H7 (cell line): ENCODE results near the gene ZNF83. TPM values are rescaled to one million over a fixed set of nuclear protein-coding genes. Genes with fewer than 3 reads are reported as not detected.
"Not testable (repeated sequence)": the region's sequence is repeated elsewhere in the genome, so short reads cannot be mapped to it uniquely, and the experiment has no call there.

Experiments used
- DNase-seq: peaks from one replicate; pipeline ENCODE4 v3.0.0; 2012
- H3K27me3 ChIP-seq: 2 replicates; pipeline ENCODE4 v1.6.0; 2011; ENCODE audit warnings: mild to moderate bottlenecking, low read length; ENCODE audit not compliant: control insufficient read depth, insufficient read depth
- H3K36me3 ChIP-seq: replicated peaks from 2 replicates; pipeline ENCODE4 v1.5.1; 2011; ENCODE audit warnings: low read length; ENCODE audit not compliant: control insufficient read depth, insufficient read depth
- H3K4me3 ChIP-seq: 2 replicates; pipeline ENCODE4 v1.5.1; 2011; ENCODE audit warnings: low read depth, mild to moderate bottlenecking, control low read depth, low read length, moderate library complexity; ENCODE audit not compliant: insufficient read depth
- total RNA-seq: library from RNA; depleted of rRNA; stranded (reverse); fragments of >200 nt; shearing (Covaris generic); gene quantifications from 2 replicates; pipeline ENCODE4 v1.2.3, GENCODE V29; 2014

The ZNF83 gene
- total RNA-seq, 1 experiment from 2014 or later, result 16.5 TPM

- DNase-seq, result no peak
- Histone ChIP-seq H3K4me3 (no peak overlapping the region), H3K27me3 (no peaks in the 10 kb centered on the region), H3K36me3 (no peaks in the 10 kb centered on the region; the same call in 1 of the 2 replicates)
Observed at GRCh38 chr19:52613299-52613906, 24.8 kb downstream of the ZNF83 start.

- H3K4me3 ChIP-seq, result no peak overlapping the region
- no peaks in the 10 kb centered on the region for H3K36me3 ChIP-seq
- peaks cover 3% of the 10 kb centered on the region for H3K27me3 ChIP-seq
- no peak for DNase-seq
Observed at GRCh38 chr19:52603558-52604207, 34.5 kb downstream of the ZNF83 start.

- H3K4me3 ChIP-seq, result no peak overlapping the region
- DNase-seq, result no peak
- peaks cover 3% of the 10 kb centered on the region for H3K27me3 ChIP-seq
Observed at GRCh38 chr19:52602941-52603340, 35.2 kb downstream of the ZNF83 start.

GRCh38 chr19:52601974-52602366 is 36.2 kb downstream of the ZNF83 start:
- not testable (repeated sequence) for H3K27me3 ChIP-seq, H3K36me3 ChIP-seq
- H3K4me3 ChIP-seq, result peak overlapping the region; percentile 62
- peak; percentile 47 for DNase-seq

More at GRCh38 chr19:52602941-52603340, 35.2 kb downstream of the ZNF83 start:
- H3K36me3 ChIP-seq, result no peaks in the 10 kb centered on the region

- H3K27me3 ChIP-seq, result peaks cover 3% of the 10 kb centered on the region
- DNase-seq, result peak; percentile 96
- peak overlapping the region; percentile 62 for H3K4me3 ChIP-seq
Observed at GRCh38 chr19:52601025-52601973, 36.9 kb downstream of the ZNF83 start.

GRCh38 chr19:52600639-52601024 is 37.5 kb downstream of the ZNF83 start:
- Histone ChIP-seq H3K36me3 (peaks cover 4% of the 10 kb centered on the region), H3K27me3 (peaks cover 3% of the 10 kb centered on the region), H3K4me3 (peak overlapping the region; percentile 62)
- no peak for DNase-seq

More at GRCh38 chr19:52601025-52601973, 36.9 kb downstream of the ZNF83 start:
- H3K36me3 ChIP-seq, result peaks cover 4% of the 10 kb centered on the region

GRCh38 chr19:52599241-52599640 is 38.9 kb downstream of the ZNF83 start:
- DNase-seq, result no peak
- Histone ChIP-seq H3K4me3 (no peak overlapping the region), H3K36me3 (peaks cover 4% of the 10 kb centered on the region), H3K27me3 (peaks cover 3% of the 10 kb centered on the region)

- DNase-seq, H3K4me3 ChIP-seq, H3K36me3 ChIP-seq, H3K27me3 ChIP-seq: not testable (repeated sequence)
Observed at GRCh38 chr19:52593441-52593840, 44.7 kb downstream of the ZNF83 start.

- Histone ChIP-seq H3K36me3 (peaks cover 4% of the 10 kb centered on the region), H3K27me3 (no peaks in the 10 kb centered on the region), H3K4me3 (no peak overlapping the region)
- no peak for DNase-seq
Observed at GRCh38 chr19:52592301-52592700, 45.9 kb downstream of the ZNF83 start.

GRCh38 chr19:52590728-52591127 is 47.4 kb downstream of the ZNF83 start:
- no peak for DNase-seq
- Histone ChIP-seq H3K27me3 (no peaks in the 10 kb centered on the region), H3K4me3 (no peak overlapping the region), H3K36me3 (no peaks in the 10 kb centered on the region; the same call in 1 of the 2 replicates)

GRCh38 chr19:52585604-52586003 is 52.6 kb downstream of the ZNF83 start:
- no peaks in the 10 kb centered on the region for H3K27me3 ChIP-seq
- DNase-seq, result peak; percentile 39
- peaks cover 10% of the 10 kb centered on the region for H3K36me3 ChIP-seq
- H3K4me3 ChIP-seq, result peak overlapping the region; percentile 49; the same call in 1 of the 2 replicates

- Histone ChIP-seq H3K36me3 (peaks cover 10% of the 10 kb centered on the region), H3K4me3 (peak overlapping the region; percentile 49), H3K27me3 (no peaks in the 10 kb centered on the region)
- peak; percentile 77 for DNase-seq
Observed at GRCh38 chr19:52584736-52585440, 53.3 kb downstream of the ZNF83 start.

GRCh38 chr19:52570000-52570861 is 67.9 kb downstream of the ZNF83 start, which contains the start of gene ZNF701:
TSS of gene ZNF701 (plus strand) at chr19:52570287. CDS start at chr19:52574148, 3,861 bp downstream.
- peak; percentile 92 for DNase-seq
- Histone ChIP-seq H3K36me3 (peaks cover 3% of the 10 kb centered on the region), H3K27me3 (no peaks in the 10 kb centered on the region), H3K4me3 (peak within 1 kb of the TSS; percentile 68)
